Panc1 (cell line): ENCODE data around the gene MEF2D. TPM values are rescaled to one million over a fixed set of nuclear protein-coding genes. Genes with fewer than 3 reads are reported as not detected.

Experiments used
- ATAC-seq: fragments of 200-7000 bp; cut with Tn5 transposase; 2 replicates; pipeline ENCODE4 v1.9.1; 2020; ENCODE audit warnings: mild to moderate bottlenecking, moderate library complexity
- BruUV-seq: library from RNA; stranded (reverse); fragments of 400-500 nt; replicated peaks from 2 replicates; lab custom pipeline; 2021; lab: Mats Ljungman, UMichigan
- CTCF ChIA-PET: fragments of 300-600 bp; sonication (Branson Sonifier 250); formaldehyde crosslinking; loops from one replicate; lab custom pipeline; 2022; ENCODE audit warnings: antibody characterized with exemption; lab: Charles Lee
- POLR2A ChIA-PET: fragments of 300-600 bp; sonication (Branson Sonifier 250); formaldehyde crosslinking; loops from one replicate; lab custom pipeline; 2022; ENCODE audit warnings: antibody characterized with exemption; lab: Charles Lee
- DNase-seq: peaks from one replicate; pipeline ENCODE4 v3.0.0-alpha.2; 2010; ENCODE audit warnings: low read depth, low spot score
- H3K27ac ChIP-seq: 2 replicates; pipeline ENCODE4 v1.5.1; 2011; ENCODE audit warnings: mild to moderate bottlenecking, low read length, inconsistent platforms
- H3K27me3 ChIP-seq: fragments of 200-500 bp; sonication (Bioruptor generic); 2 replicates; pipeline ENCODE4 v1.6.0; 2014; ENCODE audit warnings: low read length, inconsistent platforms; ENCODE audit not compliant: control insufficient read depth, insufficient read depth
- H3K36me3 ChIP-seq: fragments of 200-500 bp; sonication (Bioruptor generic); 2 replicates; pipeline ENCODE4 v1.5.1; 2014; ENCODE audit warnings: inconsistent platforms, mild to moderate bottlenecking, low read length, moderate library complexity; ENCODE audit not compliant: control insufficient read depth, insufficient read depth
- H3K4me1 ChIP-seq: 2 replicates; pipeline ENCODE4 v1.5.1; 2011; ENCODE audit warnings: inconsistent platforms, mild to moderate bottlenecking, low read length, moderate library complexity; ENCODE audit not compliant: control insufficient read depth, insufficient read depth
- H3K4me3 ChIP-seq, 2 experiments: 2 replicates each; pipeline ENCODE4 v1.5.1; 2011 to 2012; ENCODE audit warnings: low read depth in 2 of 2, low read length in 2 of 2, mild to moderate bottlenecking in 2 of 2, inconsistent platforms in 1 of 2, moderate library complexity in 1 of 2
- H3K9me3 ChIP-seq: fragments of 200-500 bp; sonication (Bioruptor generic); 2 replicates; pipeline ENCODE4 v1.5.1; 2014; ENCODE audit warnings: low read depth, mild to moderate bottlenecking, inconsistent platforms, low read length, moderate library complexity; ENCODE audit not compliant: control insufficient read depth, insufficient read depth
- CTCF ChIP-seq: fragments of 450-650 bp; IDR thresholded peaks from 2 replicates; pipeline ENCODE4 v1.5.1; 2017; ENCODE audit warnings: mild to moderate bottlenecking
- POLR2AphosphoS5 ChIP-seq: IDR thresholded peaks from 2 replicates; pipeline ENCODE4 v1.6.1; 2012; ENCODE audit warnings: mild to moderate bottlenecking, low read depth, low read length, moderate library complexity
- SIN3A ChIP-seq: IDR thresholded peaks from 2 replicates; pipeline ENCODE4 v1.6.1; 2012; ENCODE audit warnings: low read depth, mild to moderate bottlenecking, low read length, moderate library complexity, borderline replicate concordance; ENCODE audit not compliant: insufficient read depth
- TCF7L2 ChIP-seq: IDR thresholded peaks from 2 replicates; pipeline ENCODE4 v1.6.1; 2011; ENCODE audit warnings: mild to moderate bottlenecking, low read depth, low read length, inconsistent platforms
- in situ Hi-C: cut with HindIII; loops from 2 replicates; pipeline ENCODE4 v1.10.0; 2016; ENCODE audit warnings: low sequenced_read_pairs, low pct_unique_long_range_greater_than_20kb
- intact Hi-C: fragments of 100-400 bp; cut with micrococcal nuclease; formaldehyde crosslinking; loops from one replicate; pipeline ENCODE4 v1.10.0; 2022; ENCODE audit not compliant: unreplicated experiment
- total RNA-seq: library from RNA; stranded (reverse); gene quantifications from one replicate; pipeline ENCODE4 v1.2.1, GENCODE V29; 2021; ENCODE audit not compliant: unreplicated experiment
- TF ChIP-seq, protein P1 (sequence below), 2 experiments: IDR thresholded peaks; 2 replicates each; pipeline ENCODE4 v1.6.1; 2011 to 2012; ENCODE audit warnings: low read depth in 2 of 2, control low read depth in 1 of 2, low read length in 1 of 2, mild to moderate bottlenecking in 1 of 2, moderate library complexity in 1 of 2; ENCODE audit not compliant: insufficient read depth in 1 of 2

The MEF2D gene
- total RNA-seq, 1 experiment from 2014 or later: 30.9 TPM

DNA sequence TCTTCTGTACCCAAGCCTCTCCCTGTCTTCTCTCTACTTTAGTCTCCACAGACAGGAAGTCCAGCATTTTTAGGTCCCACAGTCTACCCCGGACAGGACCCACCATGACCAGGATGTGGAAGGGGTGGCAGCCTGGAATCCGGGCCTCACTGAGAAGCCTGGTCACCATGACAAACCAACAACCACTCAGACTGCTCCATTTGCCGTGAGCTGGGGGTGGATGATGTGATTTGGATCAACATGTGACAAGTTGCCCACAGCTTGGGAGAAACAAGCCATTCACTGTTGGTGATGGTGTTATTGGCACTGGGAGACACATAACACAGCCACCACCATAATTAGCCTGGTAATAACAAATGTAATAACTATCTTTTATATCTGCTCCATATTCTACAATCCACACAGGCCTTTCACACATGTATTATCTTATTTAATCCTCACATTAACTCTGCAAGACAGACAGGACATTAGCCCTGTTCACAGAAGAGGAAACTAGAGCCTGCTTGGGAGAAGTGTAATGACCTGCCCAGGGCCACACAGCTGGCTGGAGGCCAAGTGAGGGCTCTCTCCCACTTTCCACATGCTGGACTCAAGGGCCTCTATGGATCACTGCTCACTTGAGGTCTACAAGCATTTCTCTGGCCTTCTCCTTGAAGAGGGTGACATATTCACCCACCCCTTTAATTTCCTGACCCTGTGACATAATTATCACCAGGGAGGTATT lies 22.9 kb downstream of the MEF2D start:
- Histone ChIP-seq H3K4me3 (no peak overlapping the region), H3K9me3 (no peaks in the 10 kb centered on the region), H3K4me1 (no peaks in the 10 kb centered on the region), H3K36me3 (peaks cover 6% of the 10 kb centered on the region), H3K27me3 (no peaks in the 10 kb centered on the region), H3K27ac (no peak overlapping the region)
- in situ Hi-C loops (no loop called here), intact Hi-C loops (no loop called here)
- ChIA-PET POLR2A (no interaction called here), CTCF (interaction anchor here (0.5 kb wide), 1 partner anchor 92 kb away, joined by 3 read pairs; no protein-coding TSS in a partner anchor)
- BruUV-seq: no TSS peak
- TF ChIP-seq, protein P1, sequence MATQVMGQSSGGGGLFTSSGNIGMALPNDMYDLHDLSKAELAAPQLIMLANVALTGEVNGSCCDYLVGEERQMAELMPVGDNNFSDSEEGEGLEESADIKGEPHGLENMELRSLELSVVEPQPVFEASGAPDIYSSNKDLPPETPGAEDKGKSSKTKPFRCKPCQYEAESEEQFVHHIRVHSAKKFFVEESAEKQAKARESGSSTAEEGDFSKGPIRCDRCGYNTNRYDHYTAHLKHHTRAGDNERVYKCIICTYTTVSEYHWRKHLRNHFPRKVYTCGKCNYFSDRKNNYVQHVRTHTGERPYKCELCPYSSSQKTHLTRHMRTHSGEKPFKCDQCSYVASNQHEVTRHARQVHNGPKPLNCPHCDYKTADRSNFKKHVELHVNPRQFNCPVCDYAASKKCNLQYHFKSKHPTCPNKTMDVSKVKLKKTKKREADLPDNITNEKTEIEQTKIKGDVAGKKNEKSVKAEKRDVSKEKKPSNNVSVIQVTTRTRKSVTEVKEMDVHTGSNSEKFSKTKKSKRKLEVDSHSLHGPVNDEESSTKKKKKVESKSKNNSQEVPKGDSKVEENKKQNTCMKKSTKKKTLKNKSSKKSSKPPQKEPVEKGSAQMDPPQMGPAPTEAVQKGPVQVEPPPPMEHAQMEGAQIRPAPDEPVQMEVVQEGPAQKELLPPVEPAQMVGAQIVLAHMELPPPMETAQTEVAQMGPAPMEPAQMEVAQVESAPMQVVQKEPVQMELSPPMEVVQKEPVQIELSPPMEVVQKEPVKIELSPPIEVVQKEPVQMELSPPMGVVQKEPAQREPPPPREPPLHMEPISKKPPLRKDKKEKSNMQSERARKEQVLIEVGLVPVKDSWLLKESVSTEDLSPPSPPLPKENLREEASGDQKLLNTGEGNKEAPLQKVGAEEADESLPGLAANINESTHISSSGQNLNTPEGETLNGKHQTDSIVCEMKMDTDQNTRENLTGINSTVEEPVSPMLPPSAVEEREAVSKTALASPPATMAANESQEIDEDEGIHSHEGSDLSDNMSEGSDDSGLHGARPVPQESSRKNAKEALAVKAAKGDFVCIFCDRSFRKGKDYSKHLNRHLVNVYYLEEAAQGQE (IDR thresholded peaks at IDR 0.05; ENCODE audit: insufficient read depth in 1 of 2, low read depth in 2 of 2, low read length in 1 of 2): no peak
- TF ChIP-seq CTCF (no peak), TCF7L2 (no peak), POLR2AphosphoS5 (no peak), SIN3A (no peak)
- DNase-seq: no peak
- no peak for ATAC-seq

- Histone ChIP-seq H3K9me3 (no peaks in the 10 kb centered on the region), H3K27me3 (no peaks in the 10 kb centered on the region), H3K27ac (no peak overlapping the region), H3K4me1 (0 out of 2 replicates have a peak, but pooled peaks cover 6% of the 10 kb centered on the region), H3K36me3 (peaks cover 6% of the 10 kb centered on the region), H3K4me3 (no peak overlapping the region)
- BruUV-seq: no TSS peak
- DNase-seq (no peak), ATAC-seq (no peak)
- CTCF ChIA-PET: no interaction called here
- in situ Hi-C loops: no loop called here
- intact Hi-C loops: no loop called here
- POLR2A ChIA-PET: interaction anchor here (0.6 kb wide), 1 partner anchor 28 kb away, joined by 3 read pairs; no protein-coding TSS in a partner anchor
- TF ChIP-seq SIN3A (no peak), CTCF (no peak), POLR2AphosphoS5 (no peak), TCF7L2 (no peak)
- TF ChIP-seq, protein P1 (IDR thresholded peaks at IDR 0.05; ENCODE audit: insufficient read depth in 1 of 2, low read depth in 2 of 2, low read length in 1 of 2): no peak
Observed at GRCh38 chr1:156476501-156477298, 23.9 kb downstream of the MEF2D start.
